Liver (tissue), 9 donors: ENCODE results near the gene PPP2R5C. TPM values are rescaled to one million over a fixed set of nuclear protein-coding genes. Genes with fewer than 3 reads are reported as not detected.

Experiments used
- DNase-seq: peaks from one replicate; pipeline ENCODE4 v3.0.0-alpha.2; 2017; ENCODE audit warnings: low spot score
- H3K27ac ChIP-seq, 2 donors: one replicate each; pipeline ENCODE4 v1.7.0; 2013; ENCODE audit warnings: inconsistent platforms in 2 of 2, low read length in 2 of 2, control low read depth in 1 of 2, low read depth in 1 of 2, mild to moderate bottlenecking in 1 of 2
- H3K27me3 ChIP-seq, 4 donors: one replicate each; pipeline versions ENCODE4 v1.6.1 to v1.7.0; 2013; ENCODE audit warnings: low read length in 3 of 4, inconsistent platforms in 1 of 4, mild to moderate bottlenecking in 1 of 4, moderate library complexity in 1 of 4; ENCODE audit not compliant: control insufficient read depth in 4 of 4, insufficient read depth in 4 of 4
- H3K36me3 ChIP-seq, 4 donors: one replicate each; pipeline versions ENCODE4 v1.6.1 to v1.7.0; 2013; ENCODE audit warnings: low read length in 3 of 4, mild to moderate bottlenecking in 3 of 4, low read depth in 1 of 4, moderate library complexity in 1 of 4; ENCODE audit not compliant: control insufficient read depth in 4 of 4, insufficient read depth in 3 of 4
- H3K4me1 ChIP-seq, 4 donors: one replicate each; pipeline versions ENCODE4 v1.6.1 to v1.7.0; 2013; ENCODE audit warnings: low read length in 3 of 4, mild to moderate bottlenecking in 3 of 4, moderate library complexity in 1 of 4; ENCODE audit not compliant: control insufficient read depth in 4 of 4, insufficient read depth in 4 of 4
- H3K4me3 ChIP-seq, 3 donors: one replicate each; pipeline versions ENCODE4 v1.6.1 to v1.7.0; 2013; ENCODE audit warnings: low read length in 3 of 3, control low read depth in 1 of 3, low read depth in 1 of 3, mild to moderate bottlenecking in 1 of 3
- H3K9ac ChIP-seq, 2 donors: one replicate each; pipeline ENCODE4 v1.7.0; 2013; ENCODE audit warnings: low read length in 2 of 2, mild to moderate bottlenecking in 2 of 2, moderate library complexity in 2 of 2, control low read depth in 1 of 2, low read depth in 1 of 2
- H3K9me3 ChIP-seq, 4 donors: one replicate each; pipeline versions ENCODE4 v1.6.1 to v1.7.0; 2013; ENCODE audit warnings: low read length in 3 of 4; ENCODE audit not compliant: control insufficient read depth in 4 of 4
- ATF3 ChIP-seq: IDR thresholded peaks from 2 replicates; pipeline ENCODE4 v1.6.1; 2016; ENCODE audit warnings: antibody characterized with exemption
- EGR1 ChIP-seq, 2 donors: IDR thresholded peaks; 2 replicates each; pipeline ENCODE4 v1.6.1; 2016 to 2018; ENCODE audit warnings: antibody characterized with exemption in 2 of 2, low read depth in 2 of 2
- FOXA1 ChIP-seq: IDR thresholded peaks from 2 replicates; pipeline ENCODE4 v1.6.1; 2016; ENCODE audit warnings: antibody characterized with exemption
- FOXA2 ChIP-seq: IDR thresholded peaks from 2 replicates; pipeline ENCODE4 v1.6.1; 2016; ENCODE audit warnings: antibody characterized with exemption
- GABPA ChIP-seq, 2 donors: IDR thresholded peaks in 1 of 2; conservative IDR thresholded peaks in 1 of 2; 2 replicates each; pipeline ENCODE4 v1.6.1; 2016; ENCODE audit warnings: antibody characterized with exemption in 2 of 2, mild to moderate bottlenecking in 1 of 2, moderate library complexity in 1 of 2
- HNF4A ChIP-seq, 2 donors: conservative IDR thresholded peaks; 2 replicates each; pipeline ENCODE4 v1.6.1; 2016; ENCODE audit warnings: antibody characterized with exemption in 2 of 2, mild to moderate bottlenecking in 2 of 2
- HNF4G ChIP-seq: IDR thresholded peaks from 2 replicates; pipeline ENCODE4 v1.6.1; 2016; ENCODE audit warnings: antibody characterized with exemption
- JUND ChIP-seq, 2 donors: IDR thresholded peaks; 2 replicates each; pipeline ENCODE4 v1.6.1; 2016; ENCODE audit warnings: antibody characterized with exemption in 2 of 2
- MAX ChIP-seq: IDR thresholded peaks from 2 replicates; pipeline ENCODE4 v1.6.1; 2016; ENCODE audit warnings: antibody characterized with exemption
- NR2F2 ChIP-seq: IDR thresholded peaks from 2 replicates; pipeline ENCODE4 v1.6.1; 2016; ENCODE audit warnings: antibody characterized with exemption
- RAD21 ChIP-seq, 2 donors: IDR thresholded peaks; 2 replicates each; pipeline ENCODE4 v1.6.1; 2016; ENCODE audit warnings: antibody characterized with exemption in 2 of 2, mild to moderate bottlenecking in 2 of 2
- REST ChIP-seq: IDR thresholded peaks from 2 replicates; pipeline ENCODE4 v1.6.1; 2016; ENCODE audit warnings: antibody characterized with exemption, mild to moderate bottlenecking
- RXRA ChIP-seq, 2 donors: IDR thresholded peaks; 2 replicates each; pipeline ENCODE4 v1.6.1; 2017 to 2018; ENCODE audit warnings: antibody characterized with exemption in 2 of 2, mild to moderate bottlenecking in 1 of 2
- SP1 ChIP-seq: IDR thresholded peaks from 2 replicates; pipeline ENCODE4 v1.6.1; 2018; ENCODE audit warnings: antibody characterized with exemption, mild to moderate bottlenecking
- TAF1 ChIP-seq: conservative IDR thresholded peaks from 2 replicates; pipeline ENCODE4 v1.6.1; 2016; ENCODE audit warnings: antibody characterized with exemption, mild to moderate bottlenecking
- YY1 ChIP-seq: IDR thresholded peaks from 2 replicates; pipeline ENCODE4 v1.6.1; 2016; ENCODE audit warnings: antibody characterized with exemption, mild to moderate bottlenecking
- WGBS: extraction: QIAGEN DNeasy Blood & Tissue Kit; methylation state at CpG from one replicate; pipeline ENCODE4 v1.1.7; 2013; 5-methylcytosine and 5-hydroxymethylcytosine counted together
- polyA plus RNA-seq, 2 donors: library from polyadenylated mRNA; stranded (reverse) in 1 of 2; unstranded in 1 of 2; fragments of 200-250 nt in 1 of 2; fragments of >200 nt in 1 of 2; fragmentation: Nextera tagmentation in 1 of 2; extraction: Ambion mirVana in 1 of 2; gene quantifications; one replicate each; pipeline versions ENCODE4 v1.2.1 to v1.2.3, GENCODE V29; 2013 to 2015
- total RNA-seq, 2 donors: library from RNA; depleted of rRNA; stranded (reverse); fragments of >200 nt; gene quantifications; one replicate each; pipeline ENCODE4 v1.2.3, GENCODE V29; 2014
- TF ChIP-seq, protein P1 (sequence below): IDR thresholded peaks from 2 replicates; pipeline ENCODE4 v1.6.1; 2016; ENCODE audit warnings: antibody characterized with exemption
- TF ChIP-seq, protein P2 (sequence below): fragments of 150-350 bp; IDR thresholded peaks from 2 replicates; pipeline ENCODE4 v1.5.1; 2017; ENCODE audit warnings: improper control_type of control experiment, low read depth, low read length; ENCODE audit not compliant: missing input control
- donor health status: healthy.
- donor health status: healthy.
- donor health status: healthy.
- donor health status: healthy.
- donor health status: healthy.

PPP2R5C gene
- total and polyA plus RNA-seq, 4 donors, result 33.5 to 52.3 (median 43.9) TPM

- TF ChIP-seq SP1 (no peak), FOXA2 (no peak), TAF1 (no peak), JUND (IDR thresholded peaks at IDR 0.05) (no peak), MAX (no peak), YY1 (no peak), FOXA1 (no peak), ATF3 (no peak), RAD21 (IDR thresholded peaks at IDR 0.05) (no peak), NR2F2 (no peak), GABPA (IDR thresholded peaks at IDR 0.05 in 1 of 2, conservative IDR thresholded peaks at IDR 0.05 in 1 of 2) (no peak), RXRA (IDR thresholded peaks at IDR 0.05) (no peak), EGR1 (IDR thresholded peaks at IDR 0.05; ENCODE audit: low read depth in 2 of 2) (no peak), HNF4A (conservative IDR thresholded peaks at IDR 0.05) (no peak), REST (no peak), HNF4G (no peak)
- TF ChIP-seq, protein P1, sequence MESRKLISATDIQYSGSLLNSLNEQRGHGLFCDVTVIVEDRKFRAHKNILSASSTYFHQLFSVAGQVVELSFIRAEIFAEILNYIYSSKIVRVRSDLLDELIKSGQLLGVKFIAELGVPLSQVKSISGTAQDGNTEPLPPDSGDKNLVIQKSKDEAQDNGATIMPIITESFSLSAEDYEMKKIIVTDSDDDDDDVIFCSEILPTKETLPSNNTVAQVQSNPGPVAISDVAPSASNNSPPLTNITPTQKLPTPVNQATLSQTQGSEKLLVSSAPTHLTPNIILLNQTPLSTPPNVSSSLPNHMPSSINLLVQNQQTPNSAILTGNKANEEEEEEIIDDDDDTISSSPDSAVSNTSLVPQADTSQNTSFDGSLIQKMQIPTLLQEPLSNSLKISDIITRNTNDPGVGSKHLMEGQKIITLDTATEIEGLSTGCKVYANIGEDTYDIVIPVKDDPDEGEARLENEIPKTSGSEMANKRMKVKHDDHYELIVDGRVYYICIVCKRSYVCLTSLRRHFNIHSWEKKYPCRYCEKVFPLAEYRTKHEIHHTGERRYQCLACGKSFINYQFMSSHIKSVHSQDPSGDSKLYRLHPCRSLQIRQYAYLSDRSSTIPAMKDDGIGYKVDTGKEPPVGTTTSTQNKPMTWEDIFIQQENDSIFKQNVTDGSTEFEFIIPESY, result no peak
- TF ChIP-seq, protein P2, sequence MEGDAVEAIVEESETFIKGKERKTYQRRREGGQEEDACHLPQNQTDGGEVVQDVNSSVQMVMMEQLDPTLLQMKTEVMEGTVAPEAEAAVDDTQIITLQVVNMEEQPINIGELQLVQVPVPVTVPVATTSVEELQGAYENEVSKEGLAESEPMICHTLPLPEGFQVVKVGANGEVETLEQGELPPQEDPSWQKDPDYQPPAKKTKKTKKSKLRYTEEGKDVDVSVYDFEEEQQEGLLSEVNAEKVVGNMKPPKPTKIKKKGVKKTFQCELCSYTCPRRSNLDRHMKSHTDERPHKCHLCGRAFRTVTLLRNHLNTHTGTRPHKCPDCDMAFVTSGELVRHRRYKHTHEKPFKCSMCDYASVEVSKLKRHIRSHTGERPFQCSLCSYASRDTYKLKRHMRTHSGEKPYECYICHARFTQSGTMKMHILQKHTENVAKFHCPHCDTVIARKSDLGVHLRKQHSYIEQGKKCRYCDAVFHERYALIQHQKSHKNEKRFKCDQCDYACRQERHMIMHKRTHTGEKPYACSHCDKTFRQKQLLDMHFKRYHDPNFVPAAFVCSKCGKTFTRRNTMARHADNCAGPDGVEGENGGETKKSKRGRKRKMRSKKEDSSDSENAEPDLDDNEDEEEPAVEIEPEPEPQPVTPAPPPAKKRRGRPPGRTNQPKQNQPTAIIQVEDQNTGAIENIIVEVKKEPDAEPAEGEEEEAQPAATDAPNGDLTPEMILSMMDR, result no peak
- Histone ChIP-seq H3K27ac (no peak overlapping the region), H3K4me3 (no peak overlapping the region), H3K27me3 (no peaks in the 10 kb centered on the region), H3K9ac (no peak overlapping the region), H3K36me3 (peaks cover 6 to 30% (median 17%) of the 10 kb centered on the region in 4 donors), H3K9me3 (no peaks in the 10 kb centered on the region), H3K4me1 (no peaks in the 10 kb centered on the region)
- DNase-seq, result no peak
- 89% methylated on average over 20 of the region's 22 CpGs for WGBS
Observed at GRCh38 chr14:101918065-101918989, 156.8 kb downstream of the PPP2R5C start.
